IMR-90 (cell line): ENCODE measurements around the gene SERPINB5. TPM values are rescaled to one million over a fixed set of nuclear protein-coding genes. Genes with fewer than 3 reads are reported as not detected.

ENCODE experiments used
- ATAC-seq: fragments of 200-7000 bp; cut with Tn5 transposase; 2 replicates; pipeline ENCODE4 v1.9.1; 2020; ENCODE audit warnings: low read depth, mild to moderate bottlenecking, moderate library complexity
- BruUV-seq: library from RNA; stranded (reverse); fragments of 400-500 nt; replicated peaks from 2 replicates; lab custom pipeline; 2021; lab: Mats Ljungman, UMichigan
- CTCF ChIA-PET: fragments of 300-600 bp; formaldehyde crosslinking; extraction: SDS; loops from one replicate; lab custom pipeline; 2021; ENCODE audit warnings: antibody characterized with exemption; lab: Yijun Ruan, JAX
- POLR2A ChIA-PET: fragments of 300-600 bp; sonication (Branson Sonifier 250); formaldehyde crosslinking; loops from one replicate; lab custom pipeline; 2022; ENCODE audit warnings: antibody characterized with exemption; ENCODE audit not compliant: unreplicated experiment; lab: Charles Lee
- DNase-seq: peaks from one replicate; pipeline ENCODE4 v3.0.0; 2013
- H2AFZ ChIP-seq: replicated peaks from 2 replicates; pipeline ENCODE3; 2013; ENCODE audit warnings: low read length, mild to moderate bottlenecking; ENCODE audit not compliant: poor library complexity
- H2AK5ac ChIP-seq: 2 replicates; pipeline ENCODE4 v1.6.1; 2013; ENCODE audit warnings: low read depth, low read length, inconsistent platforms
- H2AK9ac ChIP-seq: replicated peaks from 2 replicates; pipeline ENCODE3; 2013; ENCODE audit warnings: mild to moderate bottlenecking, low read depth, low read length, moderate library complexity; ENCODE audit not compliant: poor library complexity
- H2BK120ac ChIP-seq: 2 replicates; pipeline ENCODE4 v1.6.1; 2013; ENCODE audit warnings: low read depth, low read length, inconsistent platforms
- H2BK15ac ChIP-seq: 3 replicates; pipeline ENCODE4 v1.6.1; 2013; ENCODE audit warnings: low read depth, low read length, inconsistent platforms
- H2BK20ac ChIP-seq: 2 replicates; pipeline ENCODE4 v1.6.1; 2013; ENCODE audit warnings: low read depth, mild to moderate bottlenecking, inconsistent platforms, low read length, moderate library complexity
- H2BK5ac ChIP-seq: 2 replicates; pipeline ENCODE4 v1.6.1; 2013; ENCODE audit warnings: mild to moderate bottlenecking, low read depth, low read length, inconsistent platforms; ENCODE audit not compliant: poor library complexity, severe bottlenecking
- H3K14ac ChIP-seq: replicated peaks from 2 replicates; pipeline ENCODE4 v1.6.1; 2013; ENCODE audit warnings: low read depth, low read length, inconsistent platforms
- H3K18ac ChIP-seq: 2 replicates; pipeline ENCODE4 v1.6.1; 2013; ENCODE audit warnings: low read depth, low read length, control low read depth
- H3K23ac ChIP-seq: 2 replicates; pipeline ENCODE4 v1.6.1; 2013; ENCODE audit warnings: low read depth, low read length, inconsistent platforms
- H3K27ac ChIP-seq: 2 replicates; pipeline ENCODE4 v1.5.1; 2013; ENCODE audit warnings: mild to moderate bottlenecking, control low read depth, low read length; ENCODE audit not compliant: insufficient read depth
- H3K27me3 ChIP-seq: 2 replicates; pipeline ENCODE4 v1.6.1; 2013; ENCODE audit warnings: low read length; ENCODE audit not compliant: control insufficient read depth, insufficient read depth
- H3K36me3 ChIP-seq: 2 replicates; pipeline ENCODE4 v1.6.1; 2013; ENCODE audit warnings: low read length, mixed read lengths; ENCODE audit not compliant: control insufficient read depth, insufficient read depth
- H3K4ac ChIP-seq: 2 replicates; pipeline ENCODE4 v1.6.1; 2013; ENCODE audit warnings: low read depth, low read length, inconsistent platforms
- H3K4me1 ChIP-seq: 2 replicates; pipeline ENCODE4 v1.6.1; 2013; ENCODE audit warnings: low read length, mixed read lengths; ENCODE audit not compliant: control insufficient read depth, insufficient read depth
- H3K4me2 ChIP-seq: 2 replicates; pipeline ENCODE4 v1.6.1; 2013; ENCODE audit warnings: low read depth, mild to moderate bottlenecking, control low read depth, low read length, moderate library complexity
- H3K4me3 ChIP-seq: 2 replicates; pipeline ENCODE4 v1.5.1; 2013; ENCODE audit warnings: low read depth, mild to moderate bottlenecking, control low read depth, low read length, moderate library complexity; ENCODE audit not compliant: insufficient read depth
- H3K56ac ChIP-seq: 2 replicates; pipeline ENCODE4 v1.6.1; 2013; ENCODE audit warnings: low read length, inconsistent platforms; ENCODE audit not compliant: insufficient read depth; ENCODE audit errors: extremely low read depth
- H3K79me1 ChIP-seq, 2 experiments: 2 replicates each; pipeline ENCODE4 v1.6.1; 2013; ENCODE audit warnings: low read length in 2 of 2, inconsistent platforms in 1 of 2, low read depth in 1 of 2
- H3K9ac ChIP-seq: 2 replicates; pipeline ENCODE4 v1.6.1; 2013; ENCODE audit warnings: low read depth, low read length, control low read depth
- H3K9me1 ChIP-seq: 2 replicates; pipeline ENCODE4 v1.6.1; 2013; ENCODE audit warnings: low read length, inconsistent platforms; ENCODE audit not compliant: insufficient read depth
- H3K9me3 ChIP-seq: 2 replicates; pipeline ENCODE4 v1.6.1; 2013; ENCODE audit warnings: low read length; ENCODE audit not compliant: control insufficient read depth, insufficient read depth
- H4K20me1 ChIP-seq: 2 replicates; pipeline ENCODE4 v1.6.1; 2013; ENCODE audit warnings: low read length, inconsistent platforms; ENCODE audit not compliant: insufficient read depth
- H4K5ac ChIP-seq: 2 replicates; pipeline ENCODE4 v1.6.1; 2013; ENCODE audit warnings: mild to moderate bottlenecking, low read depth, low read length, control low read depth
- H4K8ac ChIP-seq, 2 experiments: 2 replicates each; pipeline ENCODE4 v1.6.1; 2013; ENCODE audit warnings: low read depth in 2 of 2, low read length in 2 of 2, control low read depth in 1 of 2, inconsistent platforms in 1 of 2
- H4K91ac ChIP-seq: 2 replicates; pipeline ENCODE4 v1.6.1; 2013; ENCODE audit warnings: low read depth, low read length, inconsistent platforms; ENCODE audit not compliant: insufficient read depth
- CHD1 ChIP-seq: IDR thresholded peaks from 2 replicates; pipeline ENCODE4 v1.6.1; 2012; ENCODE audit warnings: low read depth, low read length, improper control_type of control experiment
- ELK1 ChIP-seq: fragments of 150-350 bp; IDR thresholded peaks from 2 replicates; pipeline ENCODE4 v1.6.1; 2016; ENCODE audit warnings: low read depth, mild to moderate bottlenecking, low read length, moderate library complexity, borderline replicate concordance
- FOS ChIP-seq: fragments of 150-350 bp; IDR thresholded peaks from 2 replicates; pipeline ENCODE4 v1.6.1; 2016; ENCODE audit warnings: low read depth, low read length
- MAZ ChIP-seq: IDR thresholded peaks from 2 replicates; pipeline ENCODE4 v1.6.1; 2012; ENCODE audit warnings: low read depth, mild to moderate bottlenecking, low read length, improper control_type of control experiment, moderate library complexity, borderline replicate concordance
- SMC3 ChIP-seq: fragments of 150-350 bp; IDR thresholded peaks from 2 replicates; pipeline ENCODE4 v1.6.1; 2016; ENCODE audit warnings: low read depth, mild to moderate bottlenecking, antibody characterized with exemption, low read length, moderate library complexity
- USF2 ChIP-seq: fragments of 150-350 bp; IDR thresholded peaks from 2 replicates; pipeline ENCODE4 v1.6.1; 2017; ENCODE audit warnings: mild to moderate bottlenecking, antibody characterized with exemption, low read length, low read depth
- WGBS, 2 experiments: methylation state at CpG; one replicate each; pipeline versions ENCODE4 v1.1.5 to v1.1.7; 2013; ENCODE audit warnings: missing lambda C conversion rate in 2 of 2; ENCODE audit not compliant: insufficient read length in 1 of 2; ENCODE audit errors: extremely low coverage in 2 of 2; 5-methylcytosine and 5-hydroxymethylcytosine counted together
- dilution Hi-C: fragments of 300-500 bp; cut with HindIII; formaldehyde crosslinking; loops from one replicate; pipeline ENCODE4 v1.14.3; 2018; ENCODE audit warnings: low sequenced_read_pairs; ENCODE audit not compliant: unreplicated experiment
- in situ Hi-C: fragments of 300-500 bp; cut with MboI; formaldehyde crosslinking; loops from 3 replicates; pipeline ENCODE4 v1.14.3; 2019; ENCODE audit warnings: low sequenced_read_pairs, inconsistent platforms, mixed read lengths
- intact Hi-C: fragments of 100-400 bp; cut with micrococcal nuclease; formaldehyde crosslinking; loops from 2 replicates; pipeline ENCODE4 v1.10.0; 2022
- polyA plus RNA-seq, 3 experiments: library from polyadenylated mRNA; depleted of rRNA; stranded (reverse); fragments of >200 nt; gene quantifications; 2 replicates each; pipeline ENCODE4 v1.2.3, GENCODE V29; 2012; ENCODE audit warnings: low replicate concordance in 1 of 3
- total RNA-seq: library from RNA; depleted of rRNA; stranded (reverse); fragments of >200 nt; gene quantifications from 2 replicates; pipeline ENCODE4 v1.2.3, GENCODE V29; 2012

The SERPINB5 gene
- total and polyA plus RNA-seq, 2 of the 4 experiments (the other 2 are of a cell fraction) = not detected

GRCh38 chr18:63552581-63552980 lies 75.8 kb downstream of the SERPINB5 start:
- no CpG with 5 or more reads among the region's 2 CpGs for WGBS, 2 experiments
- no peak overlapping the region for H3K56ac ChIP-seq
- H2BK5ac ChIP-seq = no peak overlapping the region
- H3K18ac ChIP-seq = no peak overlapping the region
- H4K91ac ChIP-seq = no peak overlapping the region
- H3K4me3 ChIP-seq = no peak overlapping the region
- no peak overlapping the region for H2BK20ac ChIP-seq
- no peak overlapping the region for H3K27ac ChIP-seq
- no peak overlapping the region for H2AK9ac ChIP-seq
- H3K9me3 ChIP-seq = no peaks in the 10 kb centered on the region
- H2BK15ac ChIP-seq = no peak overlapping the region
- no peaks in the 10 kb centered on the region for H3K36me3 ChIP-seq
- ChIA-PET CTCF (no interaction called here), POLR2A (no interaction called here)
- no peaks in the 10 kb centered on the region for H3K79me1 ChIP-seq
- H3K23ac ChIP-seq = no peak overlapping the region
- no peak overlapping the region for H4K5ac ChIP-seq
- no peak overlapping the region for H4K8ac ChIP-seq
- no peaks in the 10 kb centered on the region for H4K20me1 ChIP-seq
- H2BK120ac ChIP-seq = no peak overlapping the region
- no peak overlapping the region for H3K9ac ChIP-seq
- in situ Hi-C loops (no loop called here), dilution Hi-C loops (no loop called here), intact Hi-C loops (no loop called here)
- no TSS peak for BruUV-seq
- TF ChIP-seq ELK1 (no peak), FOS (no peak), USF2 (no peak), MAZ (no peak), CHD1 (no peak), SMC3 (no peak)
- DNase-seq (no peak), ATAC-seq (no peak)
- no peaks in the 10 kb centered on the region for H3K9me1 ChIP-seq
- no peak overlapping the region for H3K14ac ChIP-seq
- H2AK5ac ChIP-seq = no peak overlapping the region
- no peaks in the 10 kb centered on the region for H3K4me1 ChIP-seq
- no peak overlapping the region for H2AFZ ChIP-seq
- peaks cover 3% of the 10 kb centered on the region; the same call in 1 of the 2 replicates for H3K27me3 ChIP-seq
- H3K4me2 ChIP-seq = no peak overlapping the region; the same call in 1 of the 2 replicates
- no peak overlapping the region for H3K4ac ChIP-seq
